Suprapubic skin (tissue), 4 donors: ENCODE data around the gene KAZN. TPM values are rescaled to one million over a fixed set of nuclear protein-coding genes. Genes with fewer than 3 reads are reported as not detected.

ENCODE experiments used
- DNase-seq, 2 donors: peaks; one replicate each; pipeline ENCODE4 v3.0.0-alpha.2; 2019; ENCODE audit warnings: low spot score in 2 of 2
- H3K27ac ChIP-seq: fragments of 200-600 bp; sonication (generic); one replicate; pipeline ENCODE4 v1.5.1; 2019
- H3K27me3 ChIP-seq: fragments of 200-600 bp; sonication (generic); one replicate; pipeline ENCODE4 v1.5.1; 2019
- H3K36me3 ChIP-seq: fragments of 200-600 bp; sonication (generic); one replicate; pipeline ENCODE4 v1.5.1; 2019
- H3K4me1 ChIP-seq: fragments of 200-600 bp; sonication (generic); one replicate; pipeline ENCODE4 v1.5.1; 2019
- H3K4me3 ChIP-seq: fragments of 200-600 bp; sonication (generic); one replicate; pipeline ENCODE4 v1.5.1; 2019; ENCODE audit warnings: mild to moderate bottlenecking
- H3K9me3 ChIP-seq: fragments of 200-600 bp; sonication (generic); one replicate; pipeline ENCODE4 v1.5.1; 2019
- CTCF ChIP-seq, 2 donors: fragments of 200-600 bp in 1 of 2; fragments of 450-650 bp in 1 of 2; sonication (generic) in 1 of 2; IDR thresholded peaks; one replicate each; pipeline ENCODE4 v1.5.1; 2016 to 2019; ENCODE audit warnings: antibody characterized with exemption in 2 of 2, mild to moderate bottlenecking in 1 of 2, moderate library complexity in 1 of 2
- EP300 ChIP-seq: sonication (generic); formaldehyde crosslinking; IDR thresholded peaks from one replicate; pipeline ENCODE4 v1.6.1; 2017; ENCODE audit warnings: antibody characterized with exemption
- POLR2A ChIP-seq, 2 donors: fragments of 450-650 bp; IDR thresholded peaks; one replicate each; pipeline ENCODE4 v1.6.1; 2017; ENCODE audit warnings: antibody characterized with exemption in 2 of 2, mild to moderate bottlenecking in 2 of 2, moderate library complexity in 2 of 2
- POLR2AphosphoS5 ChIP-seq, 3 donors: sonication (generic); formaldehyde crosslinking; IDR thresholded peaks; one replicate each; pipeline ENCODE4 v1.6.1; 2017; ENCODE audit warnings: antibody characterized with exemption in 3 of 3
- WGBS: methylation state at CpG from one replicate; pipeline ENCODE4 v1.1.5; 2018; 5-methylcytosine and 5-hydroxymethylcytosine counted together
- total RNA-seq, 4 donors: library from RNA; depleted of rRNA; stranded (reverse); fragments of >200 nt; gene quantifications; one replicate each; pipeline ENCODE4 v1.1.0, GENCODE V29; 2016

The KAZN gene
- total RNA-seq, 4 donors from 2014 or later, result 29.2 to 37.5 (median 31.7) TPM

DNA sequence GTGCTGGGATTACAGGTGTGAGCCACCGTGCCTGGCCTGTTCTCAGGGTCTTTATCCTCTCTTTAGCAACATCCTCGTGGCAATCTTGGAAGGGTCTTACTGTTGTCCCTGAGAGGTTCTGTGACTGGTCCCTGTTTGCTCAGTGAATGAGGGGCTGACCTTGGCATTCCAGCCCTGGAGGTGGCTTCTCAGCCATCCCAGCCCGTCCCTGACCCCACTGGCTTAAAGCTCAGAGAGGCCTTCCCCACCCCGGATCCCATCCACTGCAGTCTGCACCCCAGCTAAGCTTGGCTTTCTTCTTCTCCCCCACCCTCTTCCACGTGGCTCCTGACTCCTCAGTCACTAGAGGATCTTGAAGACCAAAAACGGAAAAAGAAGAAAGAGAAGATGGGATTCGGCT, 466.8 kb downstream of the KAZN start:
- H3K27ac ChIP-seq, result no peak overlapping the region
- H3K9me3 ChIP-seq, result peaks cover 5% of the 10 kb centered on the region
- TF ChIP-seq EP300, result no peak
- no peak for TF ChIP-seq POLR2AphosphoS5 (IDR thresholded peaks at IDR 0.05)
- no peak for TF ChIP-seq POLR2A (IDR thresholded peaks at IDR 0.05)
- H3K4me3 ChIP-seq, result no peak overlapping the region
- H3K36me3 ChIP-seq, result peaks cover 72% of the 10 kb centered on the region
- 87% methylated on average over 7 of the region's 7 CpGs for WGBS
- no peaks in the 10 kb centered on the region for H3K4me1 ChIP-seq
- H3K27me3 ChIP-seq, result no peaks in the 10 kb centered on the region
- no peak for DNase-seq

GRCh38 chr1:15065736-15066135, 467.3 kb downstream of the KAZN start:
- no peaks in the 10 kb centered on the region for H3K27me3 ChIP-seq
- H3K4me3 ChIP-seq, result no peak overlapping the region
- WGBS, result 93% methylated on average over 30 of the region's 30 CpGs
- H3K4me1 ChIP-seq, result no peaks in the 10 kb centered on the region
- no peak overlapping the region for H3K27ac ChIP-seq
- peaks cover 70% of the 10 kb centered on the region for H3K36me3 ChIP-seq
- TF ChIP-seq EP300 (no peak), CTCF (IDR thresholded peaks at IDR 0.05) (no peak), POLR2A (IDR thresholded peaks at IDR 0.05) (no peak), POLR2AphosphoS5 (IDR thresholded peaks at IDR 0.05) (no peak)
- peaks cover 5% of the 10 kb centered on the region for H3K9me3 ChIP-seq
- DNase-seq, result no peak

DNA sequence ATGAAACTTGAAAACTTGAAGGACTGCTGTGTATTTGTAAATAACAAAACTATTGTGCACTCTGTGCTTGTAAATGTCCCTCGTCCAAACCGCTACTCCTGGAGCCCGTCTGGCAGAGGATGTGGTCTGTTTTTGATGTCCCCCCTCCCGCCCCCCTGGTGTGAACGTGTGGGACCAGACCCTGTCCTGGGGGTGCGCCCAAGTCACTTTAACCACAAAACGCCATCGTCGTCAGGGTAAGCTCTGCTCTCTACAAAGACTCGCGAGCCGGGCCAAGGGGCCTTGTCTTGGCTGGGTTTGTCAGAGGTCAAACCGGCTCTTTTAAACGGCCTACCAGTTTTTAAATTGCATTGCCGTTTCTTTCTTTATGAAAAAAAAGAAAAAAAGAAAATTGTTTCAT, 467.7 kb downstream of the KAZN start:
- H3K36me3 ChIP-seq, result peaks cover 65% of the 10 kb centered on the region
- H3K4me3 ChIP-seq, result no peak overlapping the region
- DNase-seq, result no peak
- H3K27ac ChIP-seq, result no peak overlapping the region
- H3K4me1 ChIP-seq, result no peaks in the 10 kb centered on the region
- no peak for TF ChIP-seq EP300
- no peak for TF ChIP-seq CTCF (IDR thresholded peaks at IDR 0.05)
- TF ChIP-seq POLR2A (IDR thresholded peaks at IDR 0.05), result no peak
- no peak for TF ChIP-seq POLR2AphosphoS5 (IDR thresholded peaks at IDR 0.05)
- peaks cover 5% of the 10 kb centered on the region for H3K9me3 ChIP-seq
- WGBS, result 81% methylated on average over 15 of the region's 15 CpGs
- H3K27me3 ChIP-seq, result no peaks in the 10 kb centered on the region

DNA sequence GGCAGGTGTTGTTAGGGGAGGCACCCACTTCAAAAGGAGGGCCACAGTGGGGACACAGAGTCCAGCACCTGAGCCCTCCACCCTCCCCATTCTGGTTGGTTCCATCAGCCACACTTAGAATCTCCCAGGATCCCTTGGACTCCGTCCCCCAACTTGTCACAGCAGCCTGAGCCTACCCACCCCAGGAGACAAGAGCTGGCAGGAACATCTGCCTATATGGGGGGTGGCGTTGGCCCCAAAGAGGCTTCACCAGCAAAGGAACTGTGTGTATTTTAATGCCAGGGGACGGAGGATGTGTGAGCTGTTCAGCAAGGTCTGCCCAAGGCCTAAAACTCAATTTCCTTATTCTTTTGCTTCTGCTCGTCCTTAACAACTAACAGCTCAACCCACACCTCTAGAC, 468.7 kb downstream of the KAZN start:
- peak overlapping the region; percentile 56 for H3K27ac ChIP-seq
- H3K4me1 ChIP-seq, result no peaks in the 10 kb centered on the region
- peaks cover 3% of the 10 kb centered on the region for H3K9me3 ChIP-seq
- no peak overlapping the region for H3K4me3 ChIP-seq
- H3K36me3 ChIP-seq, result peaks cover 56% of the 10 kb centered on the region
- no peak for TF ChIP-seq POLR2AphosphoS5 (IDR thresholded peaks at IDR 0.05)
- no peak for TF ChIP-seq POLR2A (IDR thresholded peaks at IDR 0.05)
- no peak for TF ChIP-seq EP300
- TF ChIP-seq CTCF (IDR thresholded peaks at IDR 0.05), result no peak
- H3K27me3 ChIP-seq, result no peaks in the 10 kb centered on the region
- WGBS, result 87% methylated on average over 4 of the region's 4 CpGs
- DNase-seq, result no peak

- Histone ChIP-seq H3K4me3 (no peak overlapping the region), H3K9me3 (no peaks in the 10 kb centered on the region), H3K27ac (peak overlapping the region; percentile 3), H3K4me1 (no peaks in the 10 kb centered on the region), H3K27me3 (no peaks in the 10 kb centered on the region), H3K36me3 (peaks cover 46% of the 10 kb centered on the region)
- DNase-seq, result no peak
- TF ChIP-seq POLR2A (IDR thresholded peaks at IDR 0.05) (no peak), EP300 (no peak), POLR2AphosphoS5 (IDR thresholded peaks at IDR 0.05) (no peak), CTCF (IDR thresholded peaks at IDR 0.05) (no peak)
- WGBS, result 88% methylated on average over 14 of the region's 14 CpGs
These were observed 469.7 kb downstream of the KAZN start for GRCh38 chr1:15068152-15068551.

GRCh38 chr1:15068997-15069396, 470.5 kb downstream of the KAZN start:
- WGBS, result 93% methylated on average over 4 of the region's 4 CpGs
- Histone ChIP-seq H3K4me1 (no peaks in the 10 kb centered on the region), H3K36me3 (peaks cover 37% of the 10 kb centered on the region)

More at GRCh38 chr1:15068997-15069396, 470.5 kb downstream of the KAZN start:
- DNase-seq, result no peak
- Histone ChIP-seq H3K27ac (no peak overlapping the region), H3K4me3 (no peak overlapping the region), H3K9me3 (no peaks in the 10 kb centered on the region), H3K27me3 (no peaks in the 10 kb centered on the region)
- TF ChIP-seq POLR2A (IDR thresholded peaks at IDR 0.05) (no peak), CTCF (IDR thresholded peaks at IDR 0.05) (no peak), EP300 (no peak), POLR2AphosphoS5 (IDR thresholded peaks at IDR 0.05) (no peak)
